Upper lobe of left lung (tissue), 4 donors: Measurements from ENCODE around the gene ALPP.
"Not testable (repeated sequence)": the region's sequence is repeated elsewhere in the genome, so short reads cannot be mapped to it uniquely, and the experiment has no call there.

Source experiments
- EP300 ChIP-seq, 4 donors: sonication (generic); formaldehyde crosslinking; IDR thresholded peaks; one replicate each; pipeline ENCODE4 v1.5.1; 2017; ENCODE audit warnings: antibody characterized with exemption in 4 of 4, control low read depth in 2 of 4
- POLR2A ChIP-seq, 4 donors: fragments of 450-650 bp; IDR thresholded peaks; one replicate each; pipeline ENCODE4 v1.5.1; 2016 to 2017; ENCODE audit warnings: antibody characterized with exemption in 4 of 4, mild to moderate bottlenecking in 2 of 4
- POLR2AphosphoS5 ChIP-seq, 2 donors: sonication (generic); formaldehyde crosslinking; IDR thresholded peaks; one replicate each; pipeline ENCODE4 v1.5.1; 2017; ENCODE audit warnings: antibody characterized with exemption in 2 of 2
- TF ChIP-seq, protein P1 (sequence below), 6 experiments: fragments of 450-650 bp in 4 of 6; fragments of 200-600 bp in 2 of 6; sonication (generic) in 2 of 6; IDR thresholded peaks; one replicate each; pipeline ENCODE4 v1.5.1; 2016 to 2019; ENCODE audit warnings: antibody characterized with exemption in 6 of 6

GRCh38 chr2:232331641-232332040 is 46.9 kb upstream of the ALPP start:
- TF ChIP-seq, protein P1, sequence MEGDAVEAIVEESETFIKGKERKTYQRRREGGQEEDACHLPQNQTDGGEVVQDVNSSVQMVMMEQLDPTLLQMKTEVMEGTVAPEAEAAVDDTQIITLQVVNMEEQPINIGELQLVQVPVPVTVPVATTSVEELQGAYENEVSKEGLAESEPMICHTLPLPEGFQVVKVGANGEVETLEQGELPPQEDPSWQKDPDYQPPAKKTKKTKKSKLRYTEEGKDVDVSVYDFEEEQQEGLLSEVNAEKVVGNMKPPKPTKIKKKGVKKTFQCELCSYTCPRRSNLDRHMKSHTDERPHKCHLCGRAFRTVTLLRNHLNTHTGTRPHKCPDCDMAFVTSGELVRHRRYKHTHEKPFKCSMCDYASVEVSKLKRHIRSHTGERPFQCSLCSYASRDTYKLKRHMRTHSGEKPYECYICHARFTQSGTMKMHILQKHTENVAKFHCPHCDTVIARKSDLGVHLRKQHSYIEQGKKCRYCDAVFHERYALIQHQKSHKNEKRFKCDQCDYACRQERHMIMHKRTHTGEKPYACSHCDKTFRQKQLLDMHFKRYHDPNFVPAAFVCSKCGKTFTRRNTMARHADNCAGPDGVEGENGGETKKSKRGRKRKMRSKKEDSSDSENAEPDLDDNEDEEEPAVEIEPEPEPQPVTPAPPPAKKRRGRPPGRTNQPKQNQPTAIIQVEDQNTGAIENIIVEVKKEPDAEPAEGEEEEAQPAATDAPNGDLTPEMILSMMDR (IDR thresholded peaks at IDR 0.05) = not testable (repeated sequence)
- TF ChIP-seq POLR2A, POLR2AphosphoS5, EP300 (IDR thresholded peaks at IDR 0.05): not testable (repeated sequence)
